Psoas muscle (tissue), 8 donors: ENCODE measurements around the gene SLX9. TPM values are rescaled to one million over a fixed set of nuclear protein-coding genes. Genes with fewer than 3 reads are reported as not detected.

Source experiments
- ATAC-seq, 4 donors: fragments of 200-7000 bp; cut with Tn5 transposase; one replicate each; pipeline ENCODE4 v1.9.1; 2020; ENCODE audit warnings: moderate library complexity in 3 of 4, mild to moderate bottlenecking in 2 of 4
- DNase-seq, 2 donors: peaks; one replicate each; pipeline ENCODE4 v3.0.0-alpha.2; 2020
- H3K27ac ChIP-seq: fragments of 200-600 bp; one replicate; pipeline ENCODE4 v1.8.0; 2022
- H3K27me3 ChIP-seq, 3 donors: fragments of 200-600 bp in 1 of 3; one replicate each; pipeline versions ENCODE4 v1.6.1 to v1.8.0; 2013 to 2022; ENCODE audit warnings: low read length in 2 of 3, mild to moderate bottlenecking in 2 of 3, moderate library complexity in 1 of 3; ENCODE audit not compliant: insufficient read depth in 3 of 3
- H3K36me3 ChIP-seq, 2 donors: fragments of 200-600 bp in 1 of 2; one replicate each; pipeline versions ENCODE4 v1.6.1 to v1.8.0; 2013 to 2022; ENCODE audit warnings: low read depth in 1 of 2, mild to moderate bottlenecking in 1 of 2, moderate library complexity in 1 of 2; ENCODE audit not compliant: insufficient read depth in 1 of 2
- H3K4me1 ChIP-seq: fragments of 200-600 bp; one replicate; pipeline ENCODE4 v1.8.0; 2022
- H3K4me3 ChIP-seq: fragments of 200-600 bp; one replicate; pipeline ENCODE4 v1.8.0; 2022; ENCODE audit warnings: mild to moderate bottlenecking
- H3K9me3 ChIP-seq: fragments of 200-600 bp; one replicate; pipeline ENCODE4 v1.8.0; 2022
- CTCF ChIP-seq: fragments of 200-600 bp; IDR thresholded peaks from one replicate; pipeline ENCODE4 v1.8.0; 2022; ENCODE audit warnings: antibody characterized with exemption
- WGBS, 3 donors: extraction: QIAGEN DNeasy Blood & Tissue Kit; methylation state at CpG; one replicate each; pipeline versions ENCODE4 v1.1.6 to v1.1.7; 2013; 5-methylcytosine and 5-hydroxymethylcytosine counted together
- intact Hi-C, 2 donors: fragments of 100-400 bp; cut with DNase I; formaldehyde crosslinking; loops; one replicate each; pipeline versions ENCODE4 v1.11.0 to v1.14.2; 2022
- polyA plus RNA-seq, 3 donors: library from polyadenylated mRNA; stranded (reverse); fragments of 200-250 nt; gene quantifications; one replicate each; pipeline ENCODE4 v1.2.3, GENCODE V29; 2013
- total RNA-seq, 4 donors: library from RNA; stranded (reverse); fragmentation: NEBNext Ultra II Directional in 2 of 4; extraction: Animal tissue kit (Norgen Biotek cat#: 25700) in 2 of 4; gene quantifications; one replicate each; pipeline versions ENCODE4 v1.2.1 to v1.2.4, GENCODE V29; 2021 to 2023
- donor health status: healthy with polysubstance abuse.
- donor health status: DM: no; HTN: no; CAD: no; lungs with moderate emphysema.
- donor health status: Bipolar disorder and iron deficiency.
- donor health status: healthy.
- donor health status: DM: yes; HTN: yes; CAD: no.
- donor health status: DM: no; HTN: no; CAD: no.
- donor health status: DM: no; HTN: no; CAD: no.
- donor health status: DM: yes; HTN: yes; CAD: no.

Gene SLX9
- total and polyA plus RNA-seq, 7 donors: 20.2 to 69.2 (median 30.1) TPM

- WGBS, 3 donors: 79 to 98% (median 97%) methylated on average over 6 of the region's 6 CpGs
- H3K36me3 ChIP-seq: no peaks in the 10 kb centered on the region
Measured at GRCh38 chr21:44934276-44934675, 5.6 kb upstream of the SLX9 start.

GRCh38 chr21:44934797-44935532 lies 4.9 kb upstream of the SLX9 start:
- intact Hi-C loops: loop anchor here in 1 of 2 donors (5.0 to 10.0 kb wide), 2 partner anchors 133 to 420 kb away; partner anchors contain the start of gene UBE2G2
- Histone ChIP-seq H3K27me3 (peaks cover 0 to 37% (median 10%) of the 10 kb centered on the region in 3 donors), H3K4me1 (peaks cover 26% of the 10 kb centered on the region), H3K27ac (no peak overlapping the region), H3K9me3 (no peaks in the 10 kb centered on the region), H3K36me3 (no peaks in the 10 kb centered on the region), H3K4me3 (no peak overlapping the region)
- DNase-seq (peak in 1 of 2 donors; percentile 43), ATAC-seq (no peak)
- no peak for TF ChIP-seq CTCF
- 90 to 92% (median 92%) methylated on average over 9 of the region's 9 CpGs for WGBS, 3 donors

More at GRCh38 chr21:44934276-44934675, 5.6 kb upstream of the SLX9 start:
- ATAC-seq: no peak
- peak in 1 of 2 donors; percentile 24 for DNase-seq
- TF ChIP-seq CTCF: no peak
- no peak overlapping the region for H3K4me3 ChIP-seq
- no peak overlapping the region for H3K27ac ChIP-seq
- H3K4me1 ChIP-seq: peaks cover 25% of the 10 kb centered on the region
- peaks cover 0 to 44% (median 14%) of the 10 kb centered on the region in 3 donors for H3K27me3 ChIP-seq
- no peaks in the 10 kb centered on the region for H3K9me3 ChIP-seq
- intact Hi-C loops: loop anchor here in 1 of 2 donors (5.0 to 10.0 kb wide), 2 partner anchors 132 to 419 kb away; partner anchors contain the start of gene UBE2G2

GRCh38 chr21:44935533-44935927 lies 4.3 kb upstream of the SLX9 start:
- Histone ChIP-seq H3K27ac (no peak overlapping the region), H3K4me1 (peaks cover 26% of the 10 kb centered on the region), H3K9me3 (no peaks in the 10 kb centered on the region), H3K4me3 (no peak overlapping the region), H3K36me3 (no peaks in the 10 kb centered on the region), H3K27me3 (peaks cover 0 to 32% (median 10%) of the 10 kb centered on the region in 3 donors)
- DNase-seq (peak in 1 of 2 donors; percentile 37), ATAC-seq (no peak)
- no peak for TF ChIP-seq CTCF
- intact Hi-C loops: loop anchor here in 1 of 2 donors (10.0 kb wide), 1 partner anchor 421 kb away; no protein-coding TSS in a partner anchor
- 89 to 93% (median 91%) methylated on average over 10 of the region's 10 CpGs for WGBS, 3 donors

GRCh38 chr21:44938772-44939531 lies 877 bp upstream of the SLX9 start:
- TF ChIP-seq CTCF: no peak
- WGBS, 3 donors: 74 to 76% (median 75%) methylated on average over 18 of the region's 18 CpGs
- peak overlapping the region; percentile 96 for H3K4me3 ChIP-seq
- peaks cover 17% of the 10 kb centered on the region for H3K4me1 ChIP-seq
- peaks cover 0 to 8% of the 10 kb centered on the region in 2 donors for H3K36me3 ChIP-seq
- intact Hi-C loops: loop anchor here in 1 of 2 donors (10.0 kb wide), 1 partner anchor 424 kb away; no protein-coding TSS in a partner anchor
- H3K27ac ChIP-seq: peak overlapping the region; percentile 78
- H3K9me3 ChIP-seq: no peaks in the 10 kb centered on the region
- DNase-seq (peak in 1 of 2 donors; percentile 36), ATAC-seq (peak in 1 of 4 donors; percentile 8)
- H3K27me3 ChIP-seq: no peaks in the 10 kb centered on the region
